ENCODE data around the gene VEGFD.

DNA sequence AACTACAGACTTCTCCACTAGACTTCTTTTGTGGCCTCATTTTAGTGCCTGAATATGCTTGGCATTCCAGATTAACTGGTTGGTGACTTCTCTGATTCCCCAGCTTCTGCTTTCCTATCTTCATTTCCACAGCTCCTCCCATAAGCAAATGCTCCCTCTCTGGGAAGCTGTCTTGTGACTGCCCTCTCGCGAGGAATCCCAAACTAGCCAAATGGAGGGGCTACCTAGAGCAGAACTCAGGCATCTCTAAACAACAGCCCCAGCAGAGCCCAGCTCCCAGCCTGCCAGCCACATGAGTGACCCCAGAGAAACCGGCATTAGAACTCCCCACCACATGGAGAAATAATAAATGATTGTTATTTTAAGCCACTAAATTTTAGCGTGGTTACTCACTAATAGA is 7.6 kb upstream of the VEGFD start:
- no peak for TF ChIP-seq CTCF (IDR thresholded peaks at IDR 0.05 in 8 of 11, conservative IDR thresholded peaks at IDR 0.05 in 3 of 11)
- no peak for TF ChIP-seq POLR2A (IDR thresholded peaks at IDR 0.05)
- no peak for TF ChIP-seq POLR2AphosphoS5 (IDR thresholded peaks at IDR 0.05)

All from spleen (tissue), 7 donors.